Measurements from ENCODE around the gene KCND2. TPM values are rescaled to one million over a fixed set of nuclear protein-coding genes. Genes with fewer than 3 reads are reported as not detected.

KCND2 gene
- total RNA-seq, 2 donors from 2014 or later, result 0.08 to 0.17 TPM

DNA sequence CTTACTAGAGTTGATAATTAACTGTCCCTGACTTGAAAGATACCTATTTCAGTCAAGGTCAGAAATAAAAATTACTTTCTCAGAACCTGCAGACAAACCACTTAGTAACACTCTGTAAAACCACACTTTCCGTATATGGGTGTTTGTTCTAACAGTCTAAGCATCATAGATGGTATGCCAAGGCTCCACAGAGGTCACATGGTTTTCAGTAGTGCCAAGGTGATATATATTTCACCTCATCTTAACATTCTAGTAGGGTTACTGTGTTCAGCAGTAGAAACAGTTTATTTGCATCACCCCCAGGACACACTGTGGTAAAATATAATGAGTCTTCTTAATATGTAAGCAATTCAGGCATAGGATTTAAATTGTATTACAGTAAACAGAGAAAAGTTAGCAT, 61.5 kb downstream of the KCND2 start:
- intact Hi-C loops (cut with DNase I), result no loop called here
- TF ChIP-seq, protein P1, sequence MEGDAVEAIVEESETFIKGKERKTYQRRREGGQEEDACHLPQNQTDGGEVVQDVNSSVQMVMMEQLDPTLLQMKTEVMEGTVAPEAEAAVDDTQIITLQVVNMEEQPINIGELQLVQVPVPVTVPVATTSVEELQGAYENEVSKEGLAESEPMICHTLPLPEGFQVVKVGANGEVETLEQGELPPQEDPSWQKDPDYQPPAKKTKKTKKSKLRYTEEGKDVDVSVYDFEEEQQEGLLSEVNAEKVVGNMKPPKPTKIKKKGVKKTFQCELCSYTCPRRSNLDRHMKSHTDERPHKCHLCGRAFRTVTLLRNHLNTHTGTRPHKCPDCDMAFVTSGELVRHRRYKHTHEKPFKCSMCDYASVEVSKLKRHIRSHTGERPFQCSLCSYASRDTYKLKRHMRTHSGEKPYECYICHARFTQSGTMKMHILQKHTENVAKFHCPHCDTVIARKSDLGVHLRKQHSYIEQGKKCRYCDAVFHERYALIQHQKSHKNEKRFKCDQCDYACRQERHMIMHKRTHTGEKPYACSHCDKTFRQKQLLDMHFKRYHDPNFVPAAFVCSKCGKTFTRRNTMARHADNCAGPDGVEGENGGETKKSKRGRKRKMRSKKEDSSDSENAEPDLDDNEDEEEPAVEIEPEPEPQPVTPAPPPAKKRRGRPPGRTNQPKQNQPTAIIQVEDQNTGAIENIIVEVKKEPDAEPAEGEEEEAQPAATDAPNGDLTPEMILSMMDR (IDR thresholded peaks at IDR 0.05), result no peak
- Histone ChIP-seq H3K36me3 (no peaks in the 10 kb centered on the region), H3K9ac (ENCODE audit: low read depth in 2 of 2, low read length in 2 of 2) (no peak overlapping the region), H3K27ac (no peak overlapping the region), H3K4me3 (no peak overlapping the region), H3K4me1 (no peaks in the 10 kb centered on the region), H3K27me3 (no peaks in the 10 kb centered on the region), H3K9me3 (no peaks in the 10 kb centered on the region)
- DNase-seq, result no peak

DNA sequence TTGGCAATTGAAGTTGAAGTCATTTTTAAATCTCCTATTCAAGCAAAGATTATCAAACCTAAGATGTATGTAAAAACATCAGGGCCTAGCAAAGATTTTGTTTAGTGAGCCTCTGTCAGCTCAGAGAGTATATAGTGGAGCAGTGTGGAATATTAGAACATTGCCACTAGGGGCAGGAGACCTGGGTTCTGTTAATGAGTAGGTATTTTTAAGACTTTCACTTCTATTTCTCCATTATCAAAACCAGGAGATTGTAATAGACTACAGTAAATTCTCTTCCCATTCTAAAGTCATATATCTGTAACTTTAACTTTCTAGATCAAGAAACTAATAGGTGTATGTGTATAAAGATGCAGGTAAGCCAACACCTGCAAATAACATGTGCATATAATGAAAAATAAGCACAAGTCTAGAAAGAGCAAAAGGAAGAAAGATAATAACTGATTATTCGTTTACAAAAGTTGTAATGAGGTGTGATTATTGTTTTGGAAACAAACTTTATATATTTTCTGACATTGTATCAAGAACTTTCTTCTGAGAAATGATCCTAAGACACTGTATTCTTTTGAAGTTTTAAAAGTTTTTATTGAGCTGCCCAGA, 64.4 kb downstream of the KCND2 start:
- Histone ChIP-seq H3K9me3 (no peaks in the 10 kb centered on the region), H3K4me3 (no peak overlapping the region), H3K27ac (no peak overlapping the region), H3K36me3 (no peaks in the 10 kb centered on the region), H3K27me3 (no peaks in the 10 kb centered on the region), H3K9ac (ENCODE audit: low read depth in 2 of 2, low read length in 2 of 2) (no peak overlapping the region), H3K4me1 (no peaks in the 10 kb centered on the region)
- DNase-seq, result no peak
- TF ChIP-seq, protein P1 (IDR thresholded peaks at IDR 0.05), result peak; percentile 15
- intact Hi-C loops (cut with DNase I), result no loop called here

DNA sequence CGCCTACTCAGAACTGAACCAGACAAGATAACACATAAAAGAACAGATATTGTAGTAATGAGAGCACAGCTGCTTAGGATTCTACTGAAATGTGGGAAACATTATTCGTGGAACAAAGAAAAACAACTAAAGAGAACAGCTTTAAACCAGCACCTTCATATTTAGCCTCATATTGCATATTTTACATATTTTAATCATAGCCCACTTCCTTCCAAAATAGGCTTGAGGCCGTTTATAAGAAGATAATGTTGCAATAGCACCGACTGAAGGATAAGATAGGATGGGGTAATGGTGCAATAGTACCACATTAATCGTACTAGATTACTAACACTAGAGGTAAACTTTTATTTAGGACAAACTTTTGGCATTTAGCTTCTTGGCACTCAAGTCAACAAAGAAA, 71.3 kb downstream of the KCND2 start:
- H3K27ac ChIP-seq, result no peak overlapping the region
- no peak for DNase-seq
- H3K4me3 ChIP-seq, result no peak overlapping the region
- no peaks in the 10 kb centered on the region for H3K27me3 ChIP-seq
- H3K9ac ChIP-seq (ENCODE audit: low read depth in 2 of 2, low read length in 2 of 2), result no peak overlapping the region
- H3K36me3 ChIP-seq, result no peaks in the 10 kb centered on the region
- no peaks in the 10 kb centered on the region for H3K9me3 ChIP-seq
- no peaks in the 10 kb centered on the region for H3K4me1 ChIP-seq
- intact Hi-C loops (cut with DNase I), result no loop called here
- TF ChIP-seq, protein P1 (IDR thresholded peaks at IDR 0.05), result no peak

DNA sequence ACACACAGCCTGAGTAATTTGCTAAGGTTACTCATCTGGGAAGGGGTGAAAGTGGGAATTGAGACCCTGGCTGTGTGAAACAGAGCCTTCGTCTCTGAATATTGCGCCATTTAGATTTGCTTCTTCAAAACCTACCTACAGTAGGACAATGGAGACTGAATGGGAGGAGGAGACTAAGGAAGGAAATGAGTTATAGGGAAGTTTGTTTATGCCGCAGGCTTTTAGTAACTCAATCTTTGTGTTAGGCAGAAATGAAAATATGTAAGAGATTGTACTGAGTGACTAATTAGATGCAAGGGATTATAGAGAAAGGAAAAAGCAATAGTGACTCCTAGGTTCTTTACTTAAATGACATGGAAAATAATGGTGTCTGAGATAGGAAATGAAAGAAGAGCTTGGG, 80.2 kb downstream of the KCND2 start:
- Histone ChIP-seq H3K36me3 (no peaks in the 10 kb centered on the region), H3K4me1 (no peaks in the 10 kb centered on the region), H3K9me3 (no peaks in the 10 kb centered on the region), H3K27me3 (no peaks in the 10 kb centered on the region), H3K27ac (no peak overlapping the region), H3K4me3 (no peak overlapping the region), H3K9ac (ENCODE audit: low read depth in 2 of 2, low read length in 2 of 2) (no peak overlapping the region)
- no peak for DNase-seq
- TF ChIP-seq, protein P1 (IDR thresholded peaks at IDR 0.05), result no peak
- intact Hi-C loops (cut with DNase I), result no loop called here

DNA sequence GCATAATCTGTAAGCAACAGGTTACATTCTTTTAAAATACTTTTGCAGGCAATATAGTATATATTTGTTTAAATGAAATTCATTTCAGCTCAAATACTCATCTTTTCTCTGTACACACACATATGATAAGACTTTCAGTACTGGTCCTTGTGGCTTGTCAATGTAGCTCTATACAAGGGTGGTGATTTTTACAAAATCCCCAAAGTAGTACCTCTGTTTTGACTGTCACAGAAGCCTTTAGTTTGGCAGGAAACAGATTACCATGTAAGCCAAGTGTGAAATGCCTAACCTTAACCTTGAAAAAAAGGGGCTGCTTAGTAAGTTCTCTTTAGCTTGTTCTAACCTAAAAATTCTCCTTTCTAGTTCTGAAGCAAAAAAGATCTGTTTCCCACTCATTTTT, 87.9 kb downstream of the KCND2 start:
- Histone ChIP-seq H3K9ac (ENCODE audit: low read depth in 2 of 2, low read length in 2 of 2) (no peak overlapping the region), H3K4me3 (no peak overlapping the region), H3K27me3 (no peaks in the 10 kb centered on the region), H3K36me3 (no peaks in the 10 kb centered on the region), H3K27ac (no peak overlapping the region), H3K9me3 (no peaks in the 10 kb centered on the region), H3K4me1 (no peaks in the 10 kb centered on the region)
- intact Hi-C loops (cut with DNase I), result no loop called here
- no peak for DNase-seq
- TF ChIP-seq, protein P1 (IDR thresholded peaks at IDR 0.05), result no peak
